ENCODE results near the gene GLRX5.

DNA sequence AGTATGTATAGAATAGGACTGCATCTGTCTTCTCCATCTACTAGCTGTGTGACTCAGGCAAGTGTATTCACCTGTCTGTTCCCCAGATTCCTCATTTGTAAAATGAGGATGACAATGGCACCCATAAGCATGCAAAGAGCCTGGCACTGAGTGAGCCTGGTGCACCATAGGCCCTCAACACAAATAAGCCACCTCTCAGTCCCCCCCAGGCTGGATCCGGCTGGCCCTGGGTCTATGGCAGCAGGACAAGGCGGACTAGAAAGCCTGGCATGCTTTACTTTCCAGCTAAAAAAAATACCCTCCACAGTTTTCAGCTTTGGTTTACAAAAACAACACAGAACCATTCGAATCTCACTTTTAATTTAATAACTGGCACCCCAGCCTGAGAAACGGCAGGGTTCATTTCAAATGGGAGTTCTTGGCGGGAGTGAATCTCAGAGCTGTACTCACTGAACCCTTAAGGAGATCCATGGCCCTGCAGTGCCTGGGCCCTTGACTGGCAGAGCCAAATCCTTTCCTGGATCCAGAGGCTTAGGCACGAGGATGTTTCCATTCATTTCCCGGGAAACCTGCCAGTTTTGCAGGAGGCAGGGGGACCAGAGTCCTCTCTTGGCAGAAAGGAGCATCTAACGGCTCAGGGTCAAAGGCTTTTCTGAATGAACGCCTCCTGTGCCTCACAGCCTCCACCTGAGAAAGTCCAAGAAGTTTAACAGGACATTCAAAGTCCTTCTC, 36.1 kb upstream of the GLRX5 start:
- no peak for TF ChIP-seq EZH2phosphoT487 (IDR thresholded peaks at IDR 0.05; ENCODE audit: borderline replicate concordance)
- TF ChIP-seq REST (IDR thresholded peaks at IDR 0.05; ENCODE audit: low read depth): no peak
- no peak for TF ChIP-seq CTCF (IDR thresholded peaks at IDR 0.05 in 2 of 3, conservative IDR thresholded peaks at IDR 0.05 in 1 of 3; ENCODE audit: borderline replicate concordance in 1 of 3, insufficient read depth in 1 of 3, low read depth in 2 of 3, low read length in 2 of 3)
- TF ChIP-seq, protein P1, sequence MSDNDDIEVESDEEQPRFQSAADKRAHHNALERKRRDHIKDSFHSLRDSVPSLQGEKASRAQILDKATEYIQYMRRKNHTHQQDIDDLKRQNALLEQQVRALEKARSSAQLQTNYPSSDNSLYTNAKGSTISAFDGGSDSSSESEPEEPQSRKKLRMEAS (IDR thresholded peaks at IDR 0.05): no peak
- TF ChIP-seq POLR2AphosphoS5 (IDR thresholded peaks at IDR 0.05; ENCODE audit: low read depth, low read length): no peak
